Body of pancreas (tissue), 4 donors: ENCODE results near the gene KANSL2.

ENCODE experiments used
- POLR2A ChIP-seq, 3 donors: fragments of 450-650 bp; IDR thresholded peaks; one replicate each; pipeline ENCODE4 v1.6.1; 2016; ENCODE audit warnings: antibody characterized with exemption in 3 of 3, mild to moderate bottlenecking in 2 of 3
- TF ChIP-seq, protein P1 (sequence below), 7 experiments: fragments of 450-650 bp in 4 of 7; fragments of 200-600 bp in 3 of 7; sonication (generic) in 3 of 7; IDR thresholded peaks; one replicate each; pipeline ENCODE4 v1.5.1; 2016 to 2019; ENCODE audit warnings: antibody characterized with exemption in 7 of 7

DNA sequence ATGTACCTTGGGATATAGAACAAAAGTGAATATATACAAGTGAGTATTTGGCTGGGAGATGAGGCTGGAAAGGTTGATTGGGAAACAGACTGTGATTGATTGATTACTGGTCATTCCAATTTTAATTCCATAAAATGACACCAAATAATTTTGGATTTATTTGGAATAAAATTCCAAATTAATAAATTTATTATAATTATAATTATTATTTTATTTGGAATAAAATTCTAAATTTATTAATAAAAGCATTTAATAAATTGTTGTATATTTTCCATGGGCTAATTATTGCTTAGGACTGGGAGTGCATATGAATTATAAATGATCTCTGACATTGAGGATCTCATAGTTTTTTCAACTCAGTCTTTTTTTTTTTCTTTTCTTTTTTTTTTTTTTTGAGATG lies 51.7 kb downstream of the KANSL2 start:
- TF ChIP-seq, protein P1, sequence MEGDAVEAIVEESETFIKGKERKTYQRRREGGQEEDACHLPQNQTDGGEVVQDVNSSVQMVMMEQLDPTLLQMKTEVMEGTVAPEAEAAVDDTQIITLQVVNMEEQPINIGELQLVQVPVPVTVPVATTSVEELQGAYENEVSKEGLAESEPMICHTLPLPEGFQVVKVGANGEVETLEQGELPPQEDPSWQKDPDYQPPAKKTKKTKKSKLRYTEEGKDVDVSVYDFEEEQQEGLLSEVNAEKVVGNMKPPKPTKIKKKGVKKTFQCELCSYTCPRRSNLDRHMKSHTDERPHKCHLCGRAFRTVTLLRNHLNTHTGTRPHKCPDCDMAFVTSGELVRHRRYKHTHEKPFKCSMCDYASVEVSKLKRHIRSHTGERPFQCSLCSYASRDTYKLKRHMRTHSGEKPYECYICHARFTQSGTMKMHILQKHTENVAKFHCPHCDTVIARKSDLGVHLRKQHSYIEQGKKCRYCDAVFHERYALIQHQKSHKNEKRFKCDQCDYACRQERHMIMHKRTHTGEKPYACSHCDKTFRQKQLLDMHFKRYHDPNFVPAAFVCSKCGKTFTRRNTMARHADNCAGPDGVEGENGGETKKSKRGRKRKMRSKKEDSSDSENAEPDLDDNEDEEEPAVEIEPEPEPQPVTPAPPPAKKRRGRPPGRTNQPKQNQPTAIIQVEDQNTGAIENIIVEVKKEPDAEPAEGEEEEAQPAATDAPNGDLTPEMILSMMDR (IDR thresholded peaks at IDR 0.05): no peak
- no peak for TF ChIP-seq POLR2A (IDR thresholded peaks at IDR 0.05)
